A204.1 (cell line): Measurements from ENCODE around the gene C5orf58.

Experiments
- FAIRE-seq: peaks from 2 replicates; lab custom pipeline; 2012; peaks lifted over from hg19 to GRCh38; lab: Jason Lieb, UNC

Gene C5orf58

GRCh38 chr5:170283296-170283695 is 50.5 kb downstream of the C5orf58 start:
- FAIRE-seq, result no peak

- no peak for FAIRE-seq
Measured at GRCh38 chr5:170284231-170284630, 51.4 kb downstream of the C5orf58 start.

GRCh38 chr5:170285181-170285580 is 52.4 kb downstream of the C5orf58 start:
- no peak for FAIRE-seq

- FAIRE-seq, result no peak
Measured at GRCh38 chr5:170286386-170286925, 53.7 kb downstream of the C5orf58 start.

- no peak for FAIRE-seq
Measured at GRCh38 chr5:170287532-170287931, 54.7 kb downstream of the C5orf58 start.

GRCh38 chr5:170288151-170288550 is 55.4 kb downstream of the C5orf58 start:
- no peak for FAIRE-seq

GRCh38 chr5:170288551-170288950 is 55.8 kb downstream of the C5orf58 start:
- no peak for FAIRE-seq

GRCh38 chr5:170289121-170289520 is 56.3 kb downstream of the C5orf58 start:
- no peak for FAIRE-seq

- no peak for FAIRE-seq
Measured at GRCh38 chr5:170289764-170290163, 57.0 kb downstream of the C5orf58 start.

GRCh38 chr5:170290498-170290897 is 57.7 kb downstream of the C5orf58 start:
- no peak for FAIRE-seq

- FAIRE-seq, result no peak
Measured at GRCh38 chr5:170292179-170293104, 59.7 kb downstream of the C5orf58 start.

- no peak for FAIRE-seq
Measured at GRCh38 chr5:170293273-170293672, 60.5 kb downstream of the C5orf58 start.

- FAIRE-seq, result no peak
Measured at GRCh38 chr5:170294057-170294456, 61.3 kb downstream of the C5orf58 start.

GRCh38 chr5:170294556-170294955 is 61.8 kb downstream of the C5orf58 start:
- no peak for FAIRE-seq
